ENCODE measurements around the gene SIKE1.

Gene SIKE1

GRCh38 chr1:114729782-114730181 is 50.7 kb downstream of the SIKE1 start:
- ChIA-PET CTCF (no interaction called here), POLR2A (no interaction called here)
- no peak for DNase-seq (ENCODE audit: extremely low spot score)
- no peak for TF ChIP-seq SUZ12 (IDR thresholded peaks at IDR 0.05)
- no peak for TF ChIP-seq FOXM1 (IDR thresholded peaks at IDR 0.05; ENCODE audit: borderline replicate concordance)
- TF ChIP-seq BHLHE40 (IDR thresholded peaks at IDR 0.05; ENCODE audit: borderline replicate concordance): no peak
- no peak for TF ChIP-seq LEF1 (IDR thresholded peaks at IDR 0.05; ENCODE audit: borderline replicate concordance)
- TF ChIP-seq HDGF (IDR thresholded peaks at IDR 0.05; ENCODE audit: borderline replicate concordance): no peak
- no peak for TF ChIP-seq ARNT (IDR thresholded peaks at IDR 0.05)
- no peak for TF ChIP-seq CTBP1 (IDR thresholded peaks at IDR 0.05; ENCODE audit: borderline replicate concordance)
- TF ChIP-seq TARDBP (IDR thresholded peaks at IDR 0.05): no peak
- TF ChIP-seq FOXA1 (IDR thresholded peaks at IDR 0.05): no peak
- no peak for TF ChIP-seq PKNOX1 (IDR thresholded peaks at IDR 0.05)

- POLR2A ChIA-PET: no interaction called here
- no peak for TF ChIP-seq FOXM1 (IDR thresholded peaks at IDR 0.05; ENCODE audit: borderline replicate concordance)
- no peak for TF ChIP-seq LEF1 (IDR thresholded peaks at IDR 0.05; ENCODE audit: borderline replicate concordance)
- TF ChIP-seq TARDBP (IDR thresholded peaks at IDR 0.05): no peak
- no peak for TF ChIP-seq FOXK2 (IDR thresholded peaks at IDR 0.05)
- no peak for TF ChIP-seq BHLHE40 (IDR thresholded peaks at IDR 0.05; ENCODE audit: borderline replicate concordance)
- TF ChIP-seq ZNF384 (IDR thresholded peaks at IDR 0.05): no peak
- no peak for TF ChIP-seq CTBP1 (IDR thresholded peaks at IDR 0.05; ENCODE audit: borderline replicate concordance)
- no peak for TF ChIP-seq L3MBTL2 (conservative IDR thresholded peaks at IDR 0.05)
- no peak for TF ChIP-seq ARNT (IDR thresholded peaks at IDR 0.05)
- TF ChIP-seq HDGF (IDR thresholded peaks at IDR 0.05; ENCODE audit: borderline replicate concordance): no peak
- CTCF ChIA-PET: no interaction called here
- no peak for DNase-seq (ENCODE audit: extremely low spot score)
Measured at GRCh38 chr1:114728553-114728952, 51.9 kb downstream of the SIKE1 start.

- no peak for DNase-seq (ENCODE audit: extremely low spot score)
- POLR2A ChIA-PET: no interaction called here
- TF ChIP-seq ARNT (IDR thresholded peaks at IDR 0.05) (no peak), PKNOX1 (IDR thresholded peaks at IDR 0.05) (no peak), ZNF384 (IDR thresholded peaks at IDR 0.05) (no peak), HDGF (IDR thresholded peaks at IDR 0.05; ENCODE audit: borderline replicate concordance) (no peak), L3MBTL2 (conservative IDR thresholded peaks at IDR 0.05) (no peak), FOXM1 (IDR thresholded peaks at IDR 0.05; ENCODE audit: borderline replicate concordance) (no peak), NFRKB (IDR thresholded peaks at IDR 0.05) (no peak), SUZ12 (IDR thresholded peaks at IDR 0.05) (no peak), FOXA1 (IDR thresholded peaks at IDR 0.05) (no peak), BHLHE40 (IDR thresholded peaks at IDR 0.05; ENCODE audit: borderline replicate concordance) (no peak), TARDBP (IDR thresholded peaks at IDR 0.05) (no peak)
- CTCF ChIA-PET: interaction anchor here (0.6 kb wide), 1 partner anchor 773 kb away, joined by 3 read pairs; no protein-coding TSS in a partner anchor
Measured at GRCh38 chr1:114725230-114725629, 55.3 kb downstream of the SIKE1 start.

- ChIA-PET POLR2A (no interaction called here), CTCF (no interaction called here)
- no peak for TF ChIP-seq SUZ12 (IDR thresholded peaks at IDR 0.05)
- no peak for TF ChIP-seq LEF1 (IDR thresholded peaks at IDR 0.05; ENCODE audit: borderline replicate concordance)
- no peak for TF ChIP-seq ARNT (IDR thresholded peaks at IDR 0.05)
- TF ChIP-seq SP1 (IDR thresholded peaks at IDR 0.05): no peak
- no peak for DNase-seq (ENCODE audit: extremely low spot score)
Measured at GRCh38 chr1:114723915-114724314, 56.6 kb downstream of the SIKE1 start.

GRCh38 chr1:114723457-114723856 is 57.0 kb downstream of the SIKE1 start:
- TF ChIP-seq CTBP1 (IDR thresholded peaks at IDR 0.05; ENCODE audit: borderline replicate concordance) (no peak), FOXA1 (IDR thresholded peaks at IDR 0.05) (no peak), L3MBTL2 (conservative IDR thresholded peaks at IDR 0.05) (no peak), ARNT (IDR thresholded peaks at IDR 0.05) (no peak), LEF1 (IDR thresholded peaks at IDR 0.05; ENCODE audit: borderline replicate concordance) (no peak), FOXM1 (IDR thresholded peaks at IDR 0.05; ENCODE audit: borderline replicate concordance) (no peak), NFRKB (IDR thresholded peaks at IDR 0.05) (no peak), SP1 (IDR thresholded peaks at IDR 0.05) (no peak), BHLHE40 (IDR thresholded peaks at IDR 0.05; ENCODE audit: borderline replicate concordance) (no peak), PKNOX1 (IDR thresholded peaks at IDR 0.05) (no peak), ZNF384 (IDR thresholded peaks at IDR 0.05) (no peak), TARDBP (IDR thresholded peaks at IDR 0.05) (no peak)
- no peak for DNase-seq (ENCODE audit: extremely low spot score)
- POLR2A ChIA-PET: no interaction called here
- CTCF ChIA-PET: no interaction called here

- POLR2A ChIA-PET: no interaction called here
- TF ChIP-seq FOXK2 (IDR thresholded peaks at IDR 0.05): no peak
- no peak for TF ChIP-seq ELF4 (IDR thresholded peaks at IDR 0.05)
- no peak for TF ChIP-seq FOXM1 (IDR thresholded peaks at IDR 0.05; ENCODE audit: borderline replicate concordance)
- no peak for TF ChIP-seq FOXA1 (IDR thresholded peaks at IDR 0.05)
- no peak for TF ChIP-seq NFRKB (IDR thresholded peaks at IDR 0.05)
- TF ChIP-seq BHLHE40 (IDR thresholded peaks at IDR 0.05; ENCODE audit: borderline replicate concordance): no peak
- no peak for TF ChIP-seq LEF1 (IDR thresholded peaks at IDR 0.05; ENCODE audit: borderline replicate concordance)
- DNase-seq (ENCODE audit: extremely low spot score): no peak
- CTCF ChIA-PET: interaction anchor here (0.5 kb wide), 1 partner anchor 48 kb away, joined by 4 read pairs; no protein-coding TSS in a partner anchor
Measured at GRCh38 chr1:114720492-114720891, 60.0 kb downstream of the SIKE1 start.
